HG03097 (cell line): ENCODE measurements around the gene EHBP1.

Experiments used
- ATAC-seq: cut with Tn5 transposase; IDR thresholded peaks from one replicate; pipeline ENCODE4 v1.9.1; 2021; ENCODE audit not compliant: unreplicated experiment, low FRiP score

Gene EHBP1

DNA sequence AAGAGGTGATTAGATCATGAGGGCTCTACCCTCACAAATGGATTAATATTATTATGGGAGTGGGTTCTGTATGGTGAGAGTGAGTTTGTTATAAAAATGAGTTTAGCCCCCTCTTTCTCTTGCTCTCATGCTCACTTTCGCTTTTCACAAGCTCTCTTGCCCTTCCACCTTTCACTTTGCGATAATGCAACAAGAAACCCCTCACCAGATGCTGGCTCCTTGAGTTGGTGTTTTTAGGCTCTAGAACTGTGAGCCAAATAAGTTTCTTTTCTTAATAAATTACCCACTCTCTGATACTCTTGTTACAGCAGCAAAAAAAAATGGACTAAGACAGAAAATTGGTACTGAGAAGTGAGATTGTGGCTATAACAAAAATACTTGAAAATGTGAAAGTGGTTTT, 106.5 kb downstream of the EHBP1 start:
- no peak for ATAC-seq

DNA sequence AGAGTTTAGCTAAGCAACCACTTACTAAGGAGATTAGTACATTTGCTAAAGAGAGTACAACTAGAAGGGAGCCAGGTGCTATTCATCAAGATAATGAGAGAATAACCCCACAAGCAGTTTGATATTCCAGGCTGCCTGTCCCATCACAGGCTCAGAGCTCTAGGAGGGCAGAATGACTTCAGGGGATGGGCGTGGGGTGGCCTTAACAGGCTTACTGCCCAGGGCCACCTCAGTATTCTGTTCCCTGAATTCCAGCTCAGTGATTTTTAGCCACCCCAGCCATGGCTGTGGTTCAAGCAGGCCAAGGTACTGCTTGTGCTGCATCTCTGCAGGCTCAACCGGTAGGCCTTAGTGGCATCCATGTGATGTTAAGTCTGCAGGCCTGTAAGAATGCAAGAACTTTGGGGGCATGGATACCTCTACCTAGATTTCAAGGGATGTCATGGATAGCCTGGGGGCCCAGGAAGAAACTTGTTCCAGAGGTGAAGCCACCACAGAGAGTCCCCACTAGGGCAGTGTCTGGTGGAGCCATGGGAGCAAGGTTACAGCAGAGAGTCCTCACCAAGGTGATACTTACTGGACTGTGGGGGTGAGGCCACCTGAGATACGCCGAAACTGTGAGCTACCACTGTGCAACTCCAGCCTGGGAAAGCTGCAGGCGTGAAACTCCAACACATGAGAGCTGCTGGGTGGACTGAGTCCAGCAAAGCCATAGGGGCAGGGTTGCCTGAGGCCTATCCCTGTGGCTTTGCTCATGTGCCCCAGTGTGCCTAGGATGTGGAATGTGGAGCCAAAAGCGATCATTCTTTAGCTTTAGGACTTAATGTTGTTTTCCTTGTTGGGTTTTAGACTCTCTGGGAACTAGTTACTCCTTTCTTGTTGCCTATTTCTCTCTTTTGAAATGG, 107.7 kb downstream of the EHBP1 start:
- no peak for ATAC-seq

DNA sequence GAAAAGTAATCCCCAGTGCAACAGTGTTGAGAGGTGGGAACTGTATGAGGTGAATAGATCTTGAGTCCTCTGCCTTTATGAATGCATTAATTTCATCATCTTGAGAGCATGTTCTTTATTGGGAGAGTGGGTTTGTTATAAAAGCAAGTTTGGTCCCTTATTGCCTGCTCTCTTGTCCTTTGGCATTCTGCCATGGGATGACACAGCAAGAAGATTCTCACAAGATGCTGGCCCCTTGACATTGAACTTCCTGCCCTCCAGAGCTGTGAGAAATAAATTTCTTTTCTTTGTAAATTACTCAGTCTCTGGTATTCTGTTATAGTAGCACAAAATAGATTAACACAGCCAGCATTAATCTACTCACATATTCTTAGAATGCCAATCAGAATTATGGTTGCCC, 108.6 kb downstream of the EHBP1 start:
- no peak for ATAC-seq

DNA sequence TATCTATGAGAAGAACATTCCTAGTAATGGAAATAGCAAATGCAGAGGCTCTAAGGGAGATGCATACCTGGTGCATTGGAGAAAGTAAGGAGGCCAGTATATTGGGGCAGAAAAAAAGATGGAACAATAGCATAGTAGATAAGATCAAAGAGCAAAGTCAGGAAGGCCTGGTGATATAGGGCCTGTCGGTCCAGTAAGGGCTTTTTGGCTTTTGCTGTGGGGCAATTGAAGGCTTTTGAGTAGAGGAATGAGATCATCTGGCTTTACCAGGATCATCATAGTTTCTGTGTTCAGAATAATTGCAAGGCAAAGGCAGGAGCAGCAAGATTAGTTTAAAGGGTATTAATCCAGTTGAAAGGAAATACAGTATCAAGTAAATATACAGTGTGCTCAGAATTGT, 111.8 kb downstream of the EHBP1 start:
- no peak for ATAC-seq

DNA sequence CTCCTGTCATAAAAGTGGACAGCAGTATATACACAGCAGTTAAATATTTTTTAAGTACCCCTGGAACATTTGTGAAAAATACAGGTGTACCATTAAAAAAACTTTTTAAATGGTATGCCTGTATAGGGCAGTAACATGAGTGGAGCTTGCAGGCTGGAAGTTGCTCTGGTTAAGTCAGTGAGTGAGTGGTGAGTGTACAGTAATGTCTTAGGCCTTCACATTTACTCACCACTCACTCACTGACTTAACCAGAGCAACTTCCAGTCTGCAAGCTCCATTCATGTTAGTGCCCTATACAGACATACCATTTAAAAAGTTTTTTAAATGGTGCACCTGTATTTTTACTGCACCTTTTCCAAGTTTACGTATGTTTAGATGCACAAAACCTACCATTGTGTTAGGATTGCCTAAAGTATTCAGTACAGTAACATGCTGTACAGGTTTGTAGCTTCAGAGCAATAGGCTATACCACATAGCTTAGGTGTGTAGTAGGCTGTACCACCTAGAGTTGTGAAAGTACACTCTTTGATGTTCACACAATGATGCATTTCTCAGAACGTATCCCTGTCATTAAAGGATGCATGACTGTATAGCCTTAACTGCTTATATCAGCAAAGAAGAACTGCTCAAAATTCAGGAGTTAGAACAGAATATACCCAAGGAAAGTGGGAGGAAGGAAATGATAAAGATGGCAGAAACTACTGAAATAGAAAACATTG, 112.6 kb downstream of the EHBP1 start:
- no peak for ATAC-seq

DNA sequence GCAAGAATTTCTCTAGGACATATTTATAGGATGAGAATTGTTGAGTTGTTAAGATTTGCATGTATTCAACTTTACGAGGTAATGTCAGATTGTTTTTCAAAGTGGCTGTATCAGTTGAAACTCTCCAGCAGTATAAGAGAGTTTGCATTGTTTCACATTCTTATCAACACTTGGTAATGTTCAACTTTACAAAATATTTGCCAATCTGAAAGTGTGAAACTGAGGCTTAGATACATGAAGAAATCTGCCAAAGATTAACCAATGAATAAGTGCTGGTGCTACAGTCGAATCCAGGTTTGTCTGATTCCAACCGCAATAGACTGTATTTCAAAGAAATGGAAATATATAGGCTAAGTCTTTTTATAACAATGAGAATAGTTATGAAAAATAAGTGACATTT, 117.0 kb downstream of the EHBP1 start:
- ATAC-seq: no peak

DNA sequence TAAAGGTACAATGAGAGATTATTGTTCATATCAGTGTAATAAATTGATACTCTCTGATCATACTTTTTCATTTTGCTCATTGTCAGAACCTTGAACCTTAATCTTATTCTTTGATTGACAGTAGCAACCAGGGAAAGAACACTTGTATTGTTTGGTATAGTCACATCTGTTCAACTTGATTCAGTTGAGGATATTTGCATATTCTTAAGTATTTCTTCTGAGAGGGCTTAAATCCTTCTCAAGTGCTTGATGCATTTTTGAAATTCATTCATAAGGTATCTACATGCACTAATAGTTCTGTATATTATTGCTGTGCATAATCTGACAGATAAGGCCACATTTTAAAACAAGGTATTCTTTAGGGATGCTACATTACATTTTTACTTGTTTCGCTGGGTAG, 118.9 kb downstream of the EHBP1 start:
- ATAC-seq: no peak

DNA sequence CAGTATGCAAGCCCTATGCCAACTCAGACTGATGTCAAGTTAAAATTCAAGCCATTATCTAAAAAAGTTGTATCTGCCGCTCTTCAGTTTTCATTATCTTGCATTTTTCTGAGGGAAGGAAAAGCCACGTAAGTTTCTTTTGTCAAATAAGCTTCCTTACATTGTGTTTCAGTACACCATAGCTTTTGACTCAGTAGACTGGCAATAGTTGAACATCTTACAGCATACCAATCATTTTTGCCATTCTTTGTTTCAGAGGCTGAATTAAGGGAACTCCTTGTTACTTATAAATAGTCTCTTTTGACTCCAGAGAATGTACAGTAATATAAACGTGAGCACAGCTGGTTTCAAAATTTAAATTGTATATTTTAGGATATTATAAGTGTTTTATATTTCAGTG, 120.6 kb downstream of the EHBP1 start:
- no peak for ATAC-seq

DNA sequence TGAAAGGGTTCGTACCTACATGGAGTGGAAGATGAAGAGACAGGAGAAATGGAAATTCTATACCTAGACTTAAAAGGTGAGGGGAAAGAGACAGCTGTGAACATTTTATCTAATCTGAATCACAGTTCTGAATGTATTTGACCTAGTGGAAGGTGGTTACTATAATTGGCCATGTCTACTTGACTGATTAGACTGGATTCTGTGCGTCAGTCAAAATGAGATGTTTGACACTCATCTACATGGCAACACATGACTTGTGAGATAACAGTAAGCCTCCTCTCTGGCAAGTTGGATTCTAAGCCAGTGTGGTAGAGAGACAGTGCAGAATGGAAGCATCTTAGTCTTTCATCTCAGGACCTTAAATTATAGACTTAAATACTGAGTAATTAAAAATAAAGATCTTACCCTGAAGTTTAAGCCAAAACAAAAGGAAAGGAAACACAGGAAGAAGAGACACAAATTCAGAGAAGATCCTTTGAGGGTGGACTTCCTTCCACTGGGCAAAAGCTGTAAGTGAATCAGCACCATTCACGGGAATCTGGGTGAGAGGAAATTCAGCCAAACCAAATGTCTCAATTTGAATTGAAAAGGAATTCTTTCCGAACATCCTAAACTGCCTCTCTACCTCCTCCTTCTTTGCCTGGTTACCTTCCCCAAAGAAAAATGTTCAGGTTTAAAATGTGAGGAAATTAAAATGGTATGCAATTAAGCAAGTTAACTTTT, 121.6 kb downstream of the EHBP1 start:
- ATAC-seq: no peak

DNA sequence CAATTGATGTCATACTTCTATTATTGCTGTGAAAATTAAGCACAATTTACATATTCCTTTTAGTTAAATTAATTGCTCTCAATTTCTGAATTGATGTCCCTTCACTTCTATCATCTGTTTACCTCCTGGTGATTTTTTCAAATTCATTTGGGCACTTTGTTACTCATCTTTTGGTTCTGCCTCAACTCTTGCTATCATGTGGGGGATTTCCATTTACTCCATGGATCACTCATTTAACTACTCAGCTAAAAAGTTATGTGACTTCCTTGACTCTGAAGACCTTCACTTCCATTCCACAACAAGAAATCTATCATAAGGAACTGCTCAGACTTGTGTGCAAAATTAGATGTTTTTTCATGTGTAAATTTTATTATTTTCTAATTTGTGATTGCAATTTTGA, 126.2 kb downstream of the EHBP1 start:
- no peak for ATAC-seq

DNA sequence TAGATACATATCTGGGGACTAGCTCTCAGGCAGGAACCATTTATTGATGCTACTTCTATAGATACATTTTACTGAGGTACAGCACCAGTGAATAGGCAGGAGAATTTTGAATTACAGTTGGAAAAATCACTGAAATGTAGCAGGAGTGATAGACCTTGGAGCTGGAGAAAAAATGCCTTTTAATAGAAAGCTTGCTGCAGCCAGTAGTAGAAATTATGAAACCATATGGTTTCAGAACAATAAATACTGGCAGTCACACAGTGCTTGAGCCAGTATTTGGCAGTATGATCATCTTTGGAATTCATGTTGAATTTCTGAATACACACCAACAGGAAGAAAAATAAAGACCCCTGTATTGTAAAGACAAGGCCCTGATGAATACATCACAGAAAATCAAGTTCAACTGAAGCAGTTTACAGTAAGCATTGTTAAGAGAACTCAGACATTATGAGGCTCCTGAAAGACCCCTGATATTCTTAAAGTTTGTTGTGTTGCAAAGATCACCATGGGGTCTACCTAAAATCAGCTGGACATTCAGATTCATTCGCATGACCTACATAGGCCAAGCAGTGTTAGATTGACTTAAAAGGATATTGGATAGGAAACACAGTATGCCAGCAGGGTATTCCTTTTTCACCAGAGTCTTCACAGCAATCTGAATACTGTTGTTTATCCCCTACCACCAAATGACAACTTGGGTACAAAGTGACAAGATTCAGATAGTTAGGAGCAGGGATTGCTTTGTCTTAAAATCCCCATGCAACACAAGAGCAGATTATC, 139.0 kb downstream of the EHBP1 start:
- ATAC-seq: no peak

DNA sequence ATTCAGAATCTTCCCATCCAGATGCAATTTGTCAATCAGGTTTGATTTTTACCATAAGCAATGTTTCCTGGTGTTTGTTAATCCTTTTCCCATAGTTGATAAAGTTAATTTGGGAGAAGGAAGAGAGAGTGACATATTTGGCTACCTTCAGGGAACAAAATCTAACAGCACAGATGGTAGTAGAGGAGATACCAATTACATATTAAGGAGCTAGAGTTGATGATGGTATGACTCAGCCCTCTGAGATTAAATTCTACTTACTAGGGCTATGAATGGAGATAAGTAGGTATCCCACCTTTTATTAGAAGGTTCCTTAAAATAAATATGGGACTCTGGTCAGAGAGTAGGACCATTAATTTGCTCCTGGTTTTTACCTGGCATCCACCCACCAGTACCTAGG, 139.7 kb downstream of the EHBP1 start:
- no peak for ATAC-seq

DNA sequence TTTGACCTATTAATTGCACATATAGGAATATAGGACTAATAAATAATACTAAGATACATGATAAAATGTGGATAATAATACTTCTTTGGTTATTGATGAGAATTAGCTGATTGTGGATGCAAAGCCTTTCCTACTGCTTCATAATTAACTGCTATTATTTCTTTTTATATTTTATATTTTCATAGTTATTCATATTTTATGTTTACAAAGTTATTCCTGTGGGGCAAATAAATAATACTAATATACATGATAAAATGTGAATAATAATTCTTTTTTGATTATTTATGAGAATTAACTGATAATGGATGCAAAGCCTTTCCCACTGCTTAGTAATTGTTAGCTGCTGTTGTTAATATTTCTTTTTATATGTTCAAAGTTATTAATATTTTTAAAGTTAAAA, 146.7 kb downstream of the EHBP1 start:
- ATAC-seq: no peak

DNA sequence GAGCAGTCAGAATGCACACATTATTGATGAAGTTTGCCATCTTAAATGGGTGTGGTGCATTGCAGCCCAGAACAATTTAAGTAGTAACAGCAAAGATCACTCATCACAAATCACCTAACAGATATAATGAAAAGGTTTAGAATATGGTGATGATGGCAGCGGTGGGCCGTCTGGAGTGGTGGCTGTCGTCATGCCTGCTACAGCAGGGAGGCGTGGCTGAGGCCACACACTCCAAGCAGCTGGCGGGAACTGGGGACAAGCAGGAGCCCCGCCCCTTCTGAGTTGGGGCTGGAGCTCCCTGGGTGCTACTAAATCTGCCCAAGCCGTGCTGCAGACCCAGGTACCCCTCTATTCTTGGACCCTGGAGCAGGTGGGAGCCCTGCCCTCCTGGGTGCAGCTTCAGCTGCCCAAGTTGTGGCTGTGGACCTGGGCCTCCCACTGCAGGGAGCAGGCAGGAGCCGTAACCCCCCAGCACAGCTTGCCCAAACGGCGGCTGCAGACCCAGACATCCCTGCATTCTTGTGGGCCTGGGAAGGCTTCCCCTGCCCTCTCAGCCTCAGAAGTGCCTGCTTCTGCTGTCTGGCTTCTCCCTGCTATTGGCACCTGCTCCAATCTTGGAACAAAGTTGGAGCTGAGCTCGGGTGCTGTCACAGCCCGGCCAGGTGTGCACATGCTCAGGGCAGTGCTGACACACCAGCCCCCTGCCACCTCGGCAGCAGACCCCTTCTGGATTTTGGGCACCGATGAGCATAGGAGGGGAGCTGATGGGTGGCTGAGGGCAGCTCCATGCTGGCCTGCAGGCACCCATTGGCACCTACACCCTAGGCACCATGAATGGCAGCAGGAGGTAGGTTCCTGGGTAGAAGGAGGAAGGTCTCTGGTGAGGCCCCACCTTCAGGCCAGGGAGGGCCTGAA, 149.3 kb downstream of the EHBP1 start:
- ATAC-seq: no peak

DNA sequence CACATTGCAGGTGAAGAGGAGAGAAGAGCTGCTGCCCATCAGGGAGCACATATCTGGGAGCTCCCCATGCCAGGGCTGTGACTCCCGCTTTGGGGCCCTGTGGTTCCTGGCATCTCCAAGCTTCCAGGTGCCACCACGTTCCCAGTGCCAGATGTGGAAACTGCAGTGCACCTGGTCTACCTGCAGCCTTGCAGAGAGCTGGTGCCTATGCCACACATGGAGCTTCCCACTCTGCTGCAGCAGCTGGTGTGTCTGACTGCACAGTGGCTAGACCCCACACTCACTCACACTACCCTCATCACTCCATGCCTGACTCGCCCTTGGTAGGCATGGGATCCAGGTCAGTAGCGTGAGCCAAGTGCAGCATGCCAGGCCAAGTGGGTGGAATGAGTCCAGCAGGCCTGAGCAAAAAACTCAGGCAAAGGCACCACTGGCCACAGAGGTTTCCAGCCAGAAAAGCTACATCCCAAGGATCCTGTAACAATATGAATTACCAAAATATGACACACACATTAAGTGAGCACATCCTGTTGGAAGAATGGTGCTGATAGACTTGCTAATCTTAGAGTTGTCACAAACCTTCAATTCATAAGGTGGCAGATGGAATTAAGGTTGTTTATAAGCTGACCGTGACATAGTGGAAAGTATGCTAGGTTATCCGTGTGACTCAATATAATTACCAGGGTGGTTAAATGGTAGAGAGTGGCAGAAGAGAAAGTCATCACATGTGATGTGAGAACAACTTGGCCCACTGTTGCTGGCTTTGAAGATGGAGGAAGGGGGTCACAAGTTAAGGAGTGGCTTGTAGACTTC, 150.9 kb downstream of the EHBP1 start:
- ATAC-seq: no peak

DNA sequence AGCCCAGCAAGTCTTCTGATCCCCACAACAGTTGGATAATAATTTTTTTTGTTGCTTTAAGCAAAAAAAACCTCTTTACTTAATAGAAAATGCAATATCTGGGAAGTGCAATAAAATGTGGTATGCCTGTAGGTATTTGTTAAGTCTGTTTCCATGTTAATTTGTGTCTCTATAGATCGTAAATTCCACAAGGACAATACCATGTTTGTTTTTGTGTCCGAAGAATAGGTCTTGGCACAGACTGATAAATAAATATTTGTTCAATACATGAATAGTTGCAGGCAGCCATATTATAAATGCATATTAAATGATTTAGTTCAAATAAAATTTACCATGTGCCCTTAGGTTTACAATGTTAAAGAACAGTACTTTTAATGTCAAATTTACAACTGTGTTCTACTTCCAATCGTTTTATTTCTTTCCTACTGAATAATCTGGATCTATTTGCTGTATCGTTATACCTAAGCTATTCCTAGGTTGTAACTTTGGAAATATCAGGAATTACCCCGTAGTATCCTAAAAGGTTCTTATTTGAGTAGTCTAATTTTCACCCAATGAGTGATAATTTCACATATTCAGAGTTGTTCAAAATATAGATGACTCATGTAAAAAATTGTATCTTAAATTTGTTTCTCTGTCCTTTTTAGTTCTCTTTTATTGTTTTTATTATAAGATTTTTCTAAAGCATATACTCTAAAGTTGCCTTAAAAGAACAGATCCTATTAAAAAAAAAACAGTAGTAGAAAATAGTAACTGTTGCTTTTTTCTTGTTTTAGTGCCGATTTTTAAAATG, 151.8 kb downstream of the EHBP1 start:
- no peak for ATAC-seq

DNA sequence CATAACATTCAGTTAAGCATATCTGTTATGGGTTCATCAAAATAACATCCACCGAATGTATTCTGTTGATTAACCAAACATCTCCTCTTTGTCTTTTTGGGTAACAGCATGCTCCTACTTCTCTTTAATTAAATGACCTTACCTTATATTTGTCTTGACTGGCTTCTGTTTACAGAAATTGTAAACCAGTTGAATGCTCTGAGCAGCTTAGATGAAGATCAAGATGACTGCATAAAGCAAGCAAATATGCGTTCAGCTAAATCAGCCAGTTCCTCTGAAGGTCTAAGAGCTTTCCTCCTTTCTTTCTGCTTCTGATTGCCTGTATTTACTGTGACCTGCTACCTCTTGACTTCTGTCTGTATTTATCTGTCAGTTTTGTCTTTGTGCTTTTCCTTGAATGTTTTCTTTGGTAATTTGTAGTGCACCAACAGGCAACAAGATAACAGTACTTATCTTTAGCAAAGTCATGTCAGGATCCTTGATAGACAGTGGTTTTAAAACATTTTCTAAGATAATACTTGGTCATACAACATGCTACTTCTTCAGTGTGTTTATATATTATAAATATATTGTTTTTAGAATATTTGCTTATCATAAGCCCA, 152.8 kb downstream of the EHBP1 start:
- no peak for ATAC-seq

DNA sequence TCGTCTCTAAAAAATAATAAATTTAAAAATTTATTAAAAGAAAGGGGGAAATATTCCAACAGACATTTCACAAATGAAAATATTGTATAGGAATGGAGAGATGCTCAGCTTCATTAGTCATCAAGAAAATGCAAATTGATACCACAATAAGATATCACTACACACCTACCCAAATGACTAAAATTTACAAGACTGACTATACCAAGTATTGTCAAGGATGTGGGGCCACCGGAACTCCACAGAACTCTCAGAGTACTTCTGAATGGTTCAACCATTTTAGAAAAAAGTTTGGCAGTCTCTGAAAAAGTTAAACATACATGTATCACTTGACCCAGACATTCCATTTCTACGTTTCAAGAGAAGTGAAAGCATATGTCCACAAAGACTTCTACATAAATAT, 163.4 kb downstream of the EHBP1 start:
- no peak for ATAC-seq
